ENCODE results near the gene OCSTAMP.

Gene OCSTAMP

DNA sequence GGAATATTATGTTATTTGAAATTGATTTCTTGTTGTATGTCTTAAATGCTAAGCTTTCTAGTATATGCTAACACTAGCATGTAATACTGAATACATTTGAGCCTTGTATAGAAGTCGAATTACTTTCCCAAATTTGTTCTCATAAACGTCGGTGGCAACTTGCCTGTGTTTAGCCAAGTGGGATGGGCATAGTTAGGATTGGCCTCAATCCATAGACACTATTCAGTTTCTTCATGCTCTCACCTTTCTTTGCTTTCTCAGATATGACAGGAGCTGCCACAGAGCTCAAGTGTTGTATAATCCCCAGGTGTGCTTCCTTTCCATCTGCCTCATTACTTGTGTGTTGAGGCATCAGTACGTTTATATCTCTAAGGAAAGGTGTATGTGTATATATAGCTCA lies 56.4 kb downstream of the OCSTAMP start:
- in situ Hi-C loops (cut with MboI; ENCODE audit: low pct_unique_long_range_greater_than_20kb, low sequenced_read_pairs, unreplicated experiment) = no loop called here
- TF ChIP-seq, protein P1, sequence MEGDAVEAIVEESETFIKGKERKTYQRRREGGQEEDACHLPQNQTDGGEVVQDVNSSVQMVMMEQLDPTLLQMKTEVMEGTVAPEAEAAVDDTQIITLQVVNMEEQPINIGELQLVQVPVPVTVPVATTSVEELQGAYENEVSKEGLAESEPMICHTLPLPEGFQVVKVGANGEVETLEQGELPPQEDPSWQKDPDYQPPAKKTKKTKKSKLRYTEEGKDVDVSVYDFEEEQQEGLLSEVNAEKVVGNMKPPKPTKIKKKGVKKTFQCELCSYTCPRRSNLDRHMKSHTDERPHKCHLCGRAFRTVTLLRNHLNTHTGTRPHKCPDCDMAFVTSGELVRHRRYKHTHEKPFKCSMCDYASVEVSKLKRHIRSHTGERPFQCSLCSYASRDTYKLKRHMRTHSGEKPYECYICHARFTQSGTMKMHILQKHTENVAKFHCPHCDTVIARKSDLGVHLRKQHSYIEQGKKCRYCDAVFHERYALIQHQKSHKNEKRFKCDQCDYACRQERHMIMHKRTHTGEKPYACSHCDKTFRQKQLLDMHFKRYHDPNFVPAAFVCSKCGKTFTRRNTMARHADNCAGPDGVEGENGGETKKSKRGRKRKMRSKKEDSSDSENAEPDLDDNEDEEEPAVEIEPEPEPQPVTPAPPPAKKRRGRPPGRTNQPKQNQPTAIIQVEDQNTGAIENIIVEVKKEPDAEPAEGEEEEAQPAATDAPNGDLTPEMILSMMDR (IDR thresholded peaks at IDR 0.05; ENCODE audit: extremely low read depth, insufficient read depth, missing control alignments) = no peak
- no peak for DNase-seq (ENCODE audit: low spot score)

DNA sequence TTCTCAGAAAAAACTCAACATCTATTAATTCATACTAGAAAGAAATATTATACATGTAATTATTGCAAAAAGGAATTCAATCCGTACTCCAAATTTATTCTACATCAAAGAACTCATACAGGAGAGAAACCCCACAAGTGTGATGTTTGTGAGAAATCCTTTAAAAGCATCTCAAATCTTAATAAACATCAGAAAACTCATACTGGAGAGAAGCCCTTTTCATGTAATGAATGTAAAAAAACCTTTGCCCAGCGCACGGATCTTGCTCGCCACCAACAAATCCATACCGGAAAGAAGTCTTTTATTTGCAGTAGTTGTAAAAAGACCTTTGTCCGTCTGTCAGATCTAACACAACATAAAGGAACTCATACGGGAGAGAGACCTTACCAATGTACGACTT lies 59.1 kb downstream of the OCSTAMP start:
- in situ Hi-C loops (cut with MboI; ENCODE audit: low pct_unique_long_range_greater_than_20kb, low sequenced_read_pairs, unreplicated experiment) = no loop called here
- no peak for DNase-seq (ENCODE audit: low spot score)
- TF ChIP-seq, protein P1 (IDR thresholded peaks at IDR 0.05; ENCODE audit: extremely low read depth, insufficient read depth, missing control alignments) = no peak

Measured in GM13977 (cell line).